Panc1 (cell line): ENCODE measurements around the gene CCDC194. TPM values are rescaled to one million over a fixed set of nuclear protein-coding genes. Genes with fewer than 3 reads are reported as not detected.

Experiments used
- ATAC-seq: fragments of 200-7000 bp; cut with Tn5 transposase; 2 replicates; pipeline ENCODE4 v1.9.1; 2020; ENCODE audit warnings: mild to moderate bottlenecking, moderate library complexity
- BruUV-seq: library from RNA; stranded (reverse); fragments of 400-500 nt; replicated peaks from 2 replicates; lab custom pipeline; 2021; lab: Mats Ljungman, UMichigan
- CTCF ChIA-PET: fragments of 300-600 bp; sonication (Branson Sonifier 250); formaldehyde crosslinking; loops from one replicate; lab custom pipeline; 2022; ENCODE audit warnings: antibody characterized with exemption; lab: Charles Lee
- POLR2A ChIA-PET: fragments of 300-600 bp; sonication (Branson Sonifier 250); formaldehyde crosslinking; loops from one replicate; lab custom pipeline; 2022; ENCODE audit warnings: antibody characterized with exemption; lab: Charles Lee
- DNase-seq: peaks from one replicate; pipeline ENCODE4 v3.0.0-alpha.2; 2010; ENCODE audit warnings: low read depth, low spot score
- H3K27ac ChIP-seq: 2 replicates; pipeline ENCODE4 v1.5.1; 2011; ENCODE audit warnings: mild to moderate bottlenecking, low read length, inconsistent platforms
- H3K27me3 ChIP-seq: fragments of 200-500 bp; sonication (Bioruptor generic); 2 replicates; pipeline ENCODE4 v1.6.0; 2014; ENCODE audit warnings: low read length, inconsistent platforms; ENCODE audit not compliant: control insufficient read depth, insufficient read depth
- H3K36me3 ChIP-seq: fragments of 200-500 bp; sonication (Bioruptor generic); 2 replicates; pipeline ENCODE4 v1.5.1; 2014; ENCODE audit warnings: inconsistent platforms, mild to moderate bottlenecking, low read length, moderate library complexity; ENCODE audit not compliant: control insufficient read depth, insufficient read depth
- H3K4me1 ChIP-seq: 2 replicates; pipeline ENCODE4 v1.5.1; 2011; ENCODE audit warnings: inconsistent platforms, mild to moderate bottlenecking, low read length, moderate library complexity; ENCODE audit not compliant: control insufficient read depth, insufficient read depth
- H3K4me3 ChIP-seq, 2 experiments: 2 replicates each; pipeline ENCODE4 v1.5.1; 2011 to 2012; ENCODE audit warnings: low read depth in 2 of 2, low read length in 2 of 2, mild to moderate bottlenecking in 2 of 2, inconsistent platforms in 1 of 2, moderate library complexity in 1 of 2
- H3K9me3 ChIP-seq: fragments of 200-500 bp; sonication (Bioruptor generic); 2 replicates; pipeline ENCODE4 v1.5.1; 2014; ENCODE audit warnings: low read depth, mild to moderate bottlenecking, inconsistent platforms, low read length, moderate library complexity; ENCODE audit not compliant: control insufficient read depth, insufficient read depth
- CTCF ChIP-seq: fragments of 450-650 bp; IDR thresholded peaks from 2 replicates; pipeline ENCODE4 v1.5.1; 2017; ENCODE audit warnings: mild to moderate bottlenecking
- POLR2AphosphoS5 ChIP-seq: IDR thresholded peaks from 2 replicates; pipeline ENCODE4 v1.6.1; 2012; ENCODE audit warnings: mild to moderate bottlenecking, low read depth, low read length, moderate library complexity
- REST ChIP-seq, 2 experiments: IDR thresholded peaks; 2 replicates each; pipeline ENCODE4 v1.6.1; 2011 to 2012; ENCODE audit warnings: low read depth in 2 of 2, control low read depth in 1 of 2, low read length in 1 of 2, mild to moderate bottlenecking in 1 of 2, moderate library complexity in 1 of 2; ENCODE audit not compliant: insufficient read depth in 1 of 2
- SIN3A ChIP-seq: IDR thresholded peaks from 2 replicates; pipeline ENCODE4 v1.6.1; 2012; ENCODE audit warnings: low read depth, mild to moderate bottlenecking, low read length, moderate library complexity, borderline replicate concordance; ENCODE audit not compliant: insufficient read depth
- TCF7L2 ChIP-seq: IDR thresholded peaks from 2 replicates; pipeline ENCODE4 v1.6.1; 2011; ENCODE audit warnings: mild to moderate bottlenecking, low read depth, low read length, inconsistent platforms
- in situ Hi-C: cut with HindIII; loops from 2 replicates; pipeline ENCODE4 v1.10.0; 2016; ENCODE audit warnings: low sequenced_read_pairs, low pct_unique_long_range_greater_than_20kb
- intact Hi-C: fragments of 100-400 bp; cut with micrococcal nuclease; formaldehyde crosslinking; loops from one replicate; pipeline ENCODE4 v1.10.0; 2022; ENCODE audit not compliant: unreplicated experiment
- total RNA-seq: library from RNA; stranded (reverse); gene quantifications from one replicate; pipeline ENCODE4 v1.2.1, GENCODE V29; 2021; ENCODE audit not compliant: unreplicated experiment

The CCDC194 gene
- total RNA-seq, 1 experiment from 2014 or later = 0.51 TPM

GRCh38 chr19:17393002-17393401 is 994 bp downstream of the CCDC194 start:
- ATAC-seq = no peak
- Histone ChIP-seq H3K4me1 (peaks cover 5% of the 10 kb centered on the region), H3K27ac (no peak overlapping the region), H3K27me3 (no peaks in the 10 kb centered on the region), H3K9me3 (no peaks in the 10 kb centered on the region; the same call in 1 of the 2 replicates), H3K36me3 (no peaks in the 10 kb centered on the region), H3K4me3 (no peak overlapping the region)
- DNase-seq = no peak
- CTCF ChIA-PET = no interaction called here
- TF ChIP-seq POLR2AphosphoS5 = no peak
- no peak for TF ChIP-seq CTCF
- TF ChIP-seq SIN3A = no peak
- TF ChIP-seq REST (IDR thresholded peaks at IDR 0.05; ENCODE audit: insufficient read depth in 1 of 2, low read depth in 2 of 2, low read length in 1 of 2) = no peak
- TF ChIP-seq TCF7L2 = no peak
- POLR2A ChIA-PET = no interaction called here
- in situ Hi-C loops = no loop called here
- intact Hi-C loops = loop anchor here (10.0 kb wide), 1 partner anchor 72 kb away; the partner anchor contains the start of gene NXNL1
- BruUV-seq = no TSS peak

GRCh38 chr19:17391371-17392151 is 2.4 kb downstream of the CCDC194 start:
- no TSS peak for BruUV-seq
- Histone ChIP-seq H3K27ac (peak overlapping the region; percentile 44; the same call in 1 of the 2 replicates), H3K9me3 (no peaks in the 10 kb centered on the region; the same call in 1 of the 2 replicates), H3K4me3 (peak overlapping the region; percentile 63 to 75), H3K4me1 (peaks cover 5% of the 10 kb centered on the region), H3K36me3 (no peaks in the 10 kb centered on the region), H3K27me3 (no peaks in the 10 kb centered on the region)
- in situ Hi-C loops (no loop called here), intact Hi-C loops (loop anchor here (10.0 kb wide), 1 partner anchor 73 kb away; the partner anchor contains the start of gene NXNL1)
- TF ChIP-seq SIN3A (no peak), TCF7L2 (no peak), CTCF (peak; percentile 62)
- ChIA-PET CTCF (interaction anchor here (0.6 to 2.1 kb wide), 3 partner anchors 41 to 99 kb away, joined by 3 to 10 read pairs (median 3); no protein-coding TSS in a partner anchor), POLR2A (no interaction called here)
- ATAC-seq = no peak
- DNase-seq = no peak
